HG03342 (cell line): ENCODE measurements around the gene NID1.

ENCODE experiments used
- ATAC-seq: cut with Tn5 transposase; IDR thresholded peaks from one replicate; pipeline ENCODE4 v1.9.1; 2021; ENCODE audit warnings: mild to moderate bottlenecking, moderate library complexity; ENCODE audit not compliant: unreplicated experiment

NID1 gene, protein sequence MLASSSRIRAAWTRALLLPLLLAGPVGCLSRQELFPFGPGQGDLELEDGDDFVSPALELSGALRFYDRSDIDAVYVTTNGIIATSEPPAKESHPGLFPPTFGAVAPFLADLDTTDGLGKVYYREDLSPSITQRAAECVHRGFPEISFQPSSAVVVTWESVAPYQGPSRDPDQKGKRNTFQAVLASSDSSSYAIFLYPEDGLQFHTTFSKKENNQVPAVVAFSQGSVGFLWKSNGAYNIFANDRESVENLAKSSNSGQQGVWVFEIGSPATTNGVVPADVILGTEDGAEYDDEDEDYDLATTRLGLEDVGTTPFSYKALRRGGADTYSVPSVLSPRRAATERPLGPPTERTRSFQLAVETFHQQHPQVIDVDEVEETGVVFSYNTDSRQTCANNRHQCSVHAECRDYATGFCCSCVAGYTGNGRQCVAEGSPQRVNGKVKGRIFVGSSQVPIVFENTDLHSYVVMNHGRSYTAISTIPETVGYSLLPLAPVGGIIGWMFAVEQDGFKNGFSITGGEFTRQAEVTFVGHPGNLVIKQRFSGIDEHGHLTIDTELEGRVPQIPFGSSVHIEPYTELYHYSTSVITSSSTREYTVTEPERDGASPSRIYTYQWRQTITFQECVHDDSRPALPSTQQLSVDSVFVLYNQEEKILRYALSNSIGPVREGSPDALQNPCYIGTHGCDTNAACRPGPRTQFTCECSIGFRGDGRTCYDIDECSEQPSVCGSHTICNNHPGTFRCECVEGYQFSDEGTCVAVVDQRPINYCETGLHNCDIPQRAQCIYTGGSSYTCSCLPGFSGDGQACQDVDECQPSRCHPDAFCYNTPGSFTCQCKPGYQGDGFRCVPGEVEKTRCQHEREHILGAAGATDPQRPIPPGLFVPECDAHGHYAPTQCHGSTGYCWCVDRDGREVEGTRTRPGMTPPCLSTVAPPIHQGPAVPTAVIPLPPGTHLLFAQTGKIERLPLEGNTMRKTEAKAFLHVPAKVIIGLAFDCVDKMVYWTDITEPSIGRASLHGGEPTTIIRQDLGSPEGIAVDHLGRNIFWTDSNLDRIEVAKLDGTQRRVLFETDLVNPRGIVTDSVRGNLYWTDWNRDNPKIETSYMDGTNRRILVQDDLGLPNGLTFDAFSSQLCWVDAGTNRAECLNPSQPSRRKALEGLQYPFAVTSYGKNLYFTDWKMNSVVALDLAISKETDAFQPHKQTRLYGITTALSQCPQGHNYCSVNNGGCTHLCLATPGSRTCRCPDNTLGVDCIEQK

DNA sequence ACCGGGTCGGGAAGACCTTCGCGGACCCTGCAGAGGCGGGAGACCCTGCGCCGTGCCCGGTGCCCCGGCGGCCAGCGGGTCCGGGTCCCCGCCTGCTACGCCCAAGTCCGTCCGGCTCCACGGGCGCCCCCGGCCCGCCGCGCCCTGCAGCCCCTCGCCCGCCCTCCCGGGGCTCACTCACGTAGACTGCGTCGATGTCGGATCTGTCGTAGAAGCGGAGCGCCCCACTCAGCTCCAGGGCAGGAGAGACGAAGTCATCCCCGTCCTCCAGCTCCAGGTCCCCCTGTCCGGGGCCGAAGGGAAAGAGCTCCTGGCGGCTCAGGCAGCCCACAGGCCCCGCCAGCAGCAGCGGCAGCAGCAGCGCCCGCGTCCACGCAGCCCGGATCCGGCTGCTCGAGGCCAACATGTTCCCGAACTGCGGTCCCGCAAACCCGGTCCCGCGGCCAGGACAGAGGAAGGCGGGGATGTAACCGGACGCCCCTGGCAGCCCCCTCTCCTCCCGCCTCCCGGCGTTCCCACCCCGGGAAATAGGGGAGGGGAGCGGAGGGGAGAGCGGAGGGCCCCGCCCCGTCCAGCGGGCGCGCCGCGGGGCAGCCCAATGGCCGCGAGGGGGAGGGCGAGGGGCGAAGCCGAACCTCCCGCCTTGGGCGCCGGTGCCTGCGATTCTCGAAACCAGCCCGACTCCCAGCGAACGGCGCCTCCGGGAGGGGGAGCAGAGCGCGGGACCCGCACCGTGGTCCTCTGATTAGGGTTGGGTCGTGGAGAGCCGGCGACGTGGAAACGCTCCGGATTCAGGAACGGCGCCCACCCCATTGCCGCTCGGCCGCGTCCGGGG, at the start of gene NID1:
Gene NID1 (minus strand): TSS at position 417 of the 835 bp plus-strand sequence. CDS start 11 bp downstream, at position 406.
- ATAC-seq = no peak

DNA sequence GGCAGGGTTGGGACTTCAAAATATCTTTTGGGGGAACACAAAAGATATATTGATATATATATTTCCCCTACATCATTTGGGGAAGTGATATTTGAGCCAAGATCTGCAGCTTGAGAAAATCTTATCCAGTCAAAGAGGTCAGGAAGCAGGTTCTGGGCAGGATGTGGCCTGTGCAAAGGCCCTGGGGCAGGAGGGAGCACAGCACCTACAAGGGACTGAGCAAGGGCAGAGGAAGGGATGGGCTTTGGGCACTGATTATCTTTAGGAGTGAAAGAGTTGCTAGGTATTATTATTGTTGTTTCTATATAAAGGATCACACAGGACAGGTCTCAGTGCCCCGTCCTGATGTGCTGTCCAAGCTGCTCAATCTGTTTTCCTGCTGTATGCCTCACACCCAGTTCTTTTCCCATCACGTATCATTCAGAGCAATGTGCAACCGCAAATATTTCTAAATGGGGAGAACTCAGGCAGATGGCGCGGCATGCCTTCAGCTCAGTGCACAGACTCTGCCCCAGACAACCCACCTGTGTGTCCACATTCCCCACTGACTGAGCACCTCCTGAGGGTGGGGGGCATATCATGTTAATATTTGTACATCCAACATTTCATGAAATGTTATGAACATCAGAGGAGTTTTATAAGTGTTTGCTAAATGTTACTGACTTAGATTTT, 49.3 kb upstream of the NID1 start:
- ATAC-seq = no peak

DNA sequence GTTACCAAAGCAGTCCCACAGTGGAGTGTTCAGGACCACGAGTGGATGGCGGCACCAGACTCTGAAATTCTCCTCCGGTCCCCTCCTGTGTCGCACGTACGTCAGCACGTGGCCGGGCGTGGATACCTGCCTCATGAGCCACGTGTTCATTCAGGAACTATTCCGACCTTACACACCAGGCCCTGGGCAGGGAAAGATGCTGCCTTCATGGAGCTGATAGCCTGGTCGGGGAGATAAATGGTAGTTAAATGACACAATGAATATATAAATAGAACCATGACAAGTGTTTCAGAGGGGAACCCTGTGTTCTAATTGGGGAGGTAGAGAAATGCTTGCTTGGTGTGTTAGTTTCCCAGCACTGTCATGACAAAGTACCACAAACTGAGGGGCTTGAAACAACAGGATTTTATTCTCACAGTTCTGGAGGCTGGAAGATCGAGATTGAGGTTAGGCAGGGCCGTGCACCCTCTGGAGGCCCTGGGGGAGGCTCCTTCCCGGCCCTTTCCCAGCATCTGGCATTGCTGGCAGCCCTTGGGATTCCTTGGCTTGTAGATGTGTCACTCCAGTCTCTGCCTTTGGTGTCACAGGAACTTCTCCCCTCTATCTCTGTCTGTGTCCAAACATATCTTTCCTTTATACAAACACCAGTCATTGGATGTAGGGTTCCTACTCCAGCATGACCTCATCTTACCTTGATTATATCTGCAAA, 48.6 kb upstream of the NID1 start:
- no peak for ATAC-seq

DNA sequence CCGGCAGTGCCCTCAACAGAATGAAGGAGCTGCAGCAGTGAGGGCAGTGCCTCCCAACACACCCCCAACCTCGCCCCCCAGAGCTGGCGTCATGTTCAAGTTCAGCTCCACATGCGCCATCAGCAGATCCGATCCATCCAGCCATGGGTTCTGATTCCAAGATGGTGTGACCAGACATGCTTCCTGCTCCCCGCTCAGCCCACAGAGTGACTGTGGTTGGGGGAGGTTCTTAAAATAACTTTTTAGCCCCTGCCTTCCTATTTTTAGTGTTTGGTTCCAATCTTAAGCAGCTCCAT, 47.4 kb upstream of the NID1 start:
- no peak for ATAC-seq

DNA sequence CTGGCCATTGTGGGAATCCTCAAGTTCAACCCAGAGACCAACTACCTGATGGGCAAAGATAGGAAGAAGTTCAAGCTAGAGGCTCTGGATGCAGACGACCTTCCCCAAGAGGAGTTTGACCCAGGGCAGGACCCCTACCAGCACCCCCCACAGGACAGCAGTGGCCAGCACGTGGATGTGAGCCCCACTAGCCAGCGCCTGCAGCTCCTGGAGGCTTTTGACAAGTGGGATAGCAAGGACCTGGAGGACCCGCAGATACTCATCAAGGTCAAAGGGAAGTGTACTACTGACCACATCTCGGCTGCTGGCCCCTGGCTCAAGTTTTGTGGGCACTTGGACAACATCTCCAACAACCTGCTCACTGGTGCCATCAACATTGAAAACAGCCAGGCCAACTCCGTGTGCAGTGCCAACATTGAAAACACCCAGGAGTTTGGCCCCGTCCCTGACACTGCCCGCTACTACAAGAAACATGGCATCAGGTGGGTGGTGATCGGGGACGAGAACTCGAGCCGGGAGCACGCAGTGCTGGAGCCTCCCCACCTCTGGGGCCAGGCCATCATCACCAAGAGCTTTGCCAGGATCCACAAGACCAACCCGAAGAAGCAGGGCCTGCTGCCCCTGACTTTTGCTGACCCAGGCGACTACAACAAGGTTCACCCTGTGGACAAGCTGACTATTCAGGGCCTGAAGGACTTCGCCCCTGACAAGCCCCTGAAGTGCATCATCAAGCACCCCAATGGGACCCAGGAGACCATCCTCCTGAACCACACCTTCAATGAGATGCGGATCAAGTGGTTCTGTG, 46.8 kb upstream of the NID1 start:
- ATAC-seq = no peak

DNA sequence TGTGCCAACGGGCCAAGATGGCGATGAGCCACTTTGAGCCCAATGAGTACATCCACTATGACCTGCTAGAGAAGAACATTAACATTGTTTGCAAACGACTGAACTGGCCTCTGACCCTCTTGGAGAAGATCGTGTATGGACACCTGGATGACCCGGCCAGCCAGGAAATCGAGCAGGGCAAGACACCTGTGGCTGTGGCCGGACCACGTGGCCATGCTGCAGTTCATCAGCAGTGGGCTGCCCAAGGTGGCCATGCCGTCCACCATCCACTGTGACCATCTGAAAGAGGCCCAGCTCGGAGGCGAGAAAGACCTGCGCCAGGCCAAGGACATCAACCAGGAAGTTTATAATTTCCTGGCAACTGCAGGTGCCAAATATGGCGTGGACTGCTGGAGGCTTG, 45.2 kb upstream of the NID1 start:
- no peak for ATAC-seq

DNA sequence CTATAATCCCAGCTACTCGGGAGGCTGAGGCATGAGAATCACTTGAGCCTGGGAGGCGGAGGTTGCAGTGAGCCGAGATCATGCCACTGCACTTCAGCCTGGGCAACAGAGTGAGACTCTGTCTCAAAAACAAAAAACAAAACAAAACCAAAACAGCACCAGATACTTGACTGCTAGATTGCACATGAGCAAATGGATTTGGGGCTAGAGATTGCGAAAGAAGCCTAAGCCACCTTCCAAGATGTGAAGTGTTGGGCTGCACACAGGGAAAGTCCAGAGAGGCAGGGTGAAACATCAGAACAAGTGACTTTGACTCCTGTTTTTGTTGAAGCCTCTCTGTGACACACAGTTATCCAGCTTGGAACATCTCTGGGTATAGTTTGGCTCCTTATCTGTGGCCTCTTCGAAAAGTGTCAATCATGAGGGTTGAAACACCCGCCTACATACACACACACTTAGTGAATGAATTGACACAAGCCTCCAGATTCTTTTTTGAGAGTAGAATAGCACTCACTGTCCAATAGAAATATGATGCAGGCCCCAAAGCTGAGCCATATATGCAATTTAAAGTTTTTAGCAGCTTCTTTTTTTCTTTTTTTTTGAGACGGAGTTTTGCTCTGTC, 43.2 kb upstream of the NID1 start:
- ATAC-seq = no peak

DNA sequence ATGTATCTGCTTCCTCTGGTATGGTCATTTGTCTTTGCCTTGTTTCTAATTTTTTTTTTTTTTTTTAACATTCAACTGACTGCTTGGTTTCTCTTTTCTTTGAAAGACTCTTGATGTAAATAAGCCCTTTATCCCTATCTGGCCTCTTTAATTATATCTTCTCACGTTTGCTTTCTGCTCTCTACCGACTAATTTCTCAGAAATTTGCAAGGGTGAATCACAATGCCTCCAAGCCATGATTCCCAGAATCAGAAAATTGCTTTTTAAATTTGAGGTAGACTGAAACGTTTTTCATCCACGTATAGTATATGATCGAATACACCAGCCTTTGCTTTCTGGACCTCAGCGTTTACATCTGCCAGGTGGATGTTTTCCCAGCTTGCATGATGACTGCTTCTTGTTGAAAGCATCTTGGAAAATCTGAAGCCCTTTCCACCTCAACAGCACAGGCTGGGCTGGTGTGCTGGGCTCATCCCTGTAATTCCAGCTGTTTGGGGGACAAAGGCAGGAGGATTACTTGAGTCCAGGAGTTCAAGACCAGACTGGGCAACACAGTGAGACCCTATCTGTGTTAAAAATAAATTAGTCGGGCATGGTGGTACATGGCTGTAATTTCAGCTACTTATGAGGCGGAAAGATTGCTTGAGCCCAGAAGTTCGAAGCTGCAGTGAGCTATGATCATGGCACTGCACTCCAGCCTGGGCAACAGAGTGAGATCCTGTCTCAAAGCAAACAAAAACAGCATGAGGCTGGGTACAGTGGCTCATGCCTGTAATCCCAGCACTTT, 42.4 kb upstream of the NID1 start:
- no peak for ATAC-seq

DNA sequence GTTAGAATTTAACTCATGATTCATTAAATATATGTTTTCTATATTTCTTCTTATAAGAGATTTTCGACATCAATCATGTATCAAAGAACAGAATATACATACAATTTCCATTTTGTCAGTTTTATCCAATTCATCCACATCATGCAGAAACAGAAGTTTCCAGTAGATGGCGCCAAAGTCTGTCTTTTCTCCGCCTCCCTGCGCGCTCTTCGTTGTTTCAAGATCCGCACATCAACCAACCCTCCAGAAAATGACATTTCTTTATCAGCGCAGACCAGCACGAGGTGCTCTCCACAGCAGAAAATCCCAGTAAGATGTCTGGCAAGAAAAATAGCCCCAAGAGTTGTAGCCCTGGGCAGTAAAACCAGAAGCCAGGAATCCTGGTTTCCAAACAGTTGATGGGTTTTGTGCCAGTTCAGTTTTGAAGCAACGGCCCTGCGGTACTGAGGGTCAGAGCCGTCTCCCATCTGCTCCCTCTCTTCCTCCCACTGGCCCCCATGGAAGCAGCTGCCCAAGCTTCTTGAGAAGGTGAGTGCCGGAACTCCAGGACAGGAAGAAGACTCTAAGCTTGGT, 38.8 kb upstream of the NID1 start:
- no peak for ATAC-seq

DNA sequence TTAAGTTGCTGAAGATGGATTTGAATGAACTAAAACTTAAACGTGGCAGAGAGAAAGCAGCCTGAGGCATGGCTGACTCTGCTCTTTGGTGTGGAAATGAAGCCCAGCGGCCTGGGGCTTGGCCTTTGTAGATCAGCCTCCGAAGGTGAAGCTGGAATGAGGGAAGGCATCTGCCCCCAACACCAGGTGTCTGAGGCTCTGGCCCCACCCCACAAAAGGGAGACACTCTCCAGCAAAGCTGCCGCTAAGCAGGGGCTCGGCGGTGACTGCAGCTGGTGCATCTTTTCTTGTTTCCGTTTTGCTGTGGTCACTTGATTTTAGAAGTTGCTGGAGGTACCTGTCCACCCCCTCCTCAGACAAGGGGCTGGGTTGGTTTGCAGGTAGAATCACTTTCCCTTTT, 38.2 kb upstream of the NID1 start:
- no peak for ATAC-seq

DNA sequence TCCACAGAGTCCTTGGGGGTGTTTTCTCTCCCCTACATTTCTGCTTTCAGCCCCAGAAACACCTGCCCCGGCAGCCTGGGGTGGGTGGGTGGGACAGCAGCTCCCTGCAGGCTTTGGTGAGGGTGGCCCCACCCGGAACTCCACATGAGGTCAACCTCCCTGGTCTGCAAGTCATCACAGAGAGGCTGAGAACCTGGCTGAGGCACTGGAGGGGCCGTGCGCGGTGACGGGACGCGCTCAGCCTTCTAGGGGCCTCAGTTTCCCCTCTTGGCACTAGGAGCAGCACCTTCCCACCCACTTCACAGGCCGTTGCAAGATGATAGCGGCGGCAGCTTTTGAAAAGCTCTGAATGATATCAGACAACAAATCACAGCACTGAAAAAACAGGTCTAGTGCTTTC, 37.7 kb upstream of the NID1 start:
- ATAC-seq = no peak

DNA sequence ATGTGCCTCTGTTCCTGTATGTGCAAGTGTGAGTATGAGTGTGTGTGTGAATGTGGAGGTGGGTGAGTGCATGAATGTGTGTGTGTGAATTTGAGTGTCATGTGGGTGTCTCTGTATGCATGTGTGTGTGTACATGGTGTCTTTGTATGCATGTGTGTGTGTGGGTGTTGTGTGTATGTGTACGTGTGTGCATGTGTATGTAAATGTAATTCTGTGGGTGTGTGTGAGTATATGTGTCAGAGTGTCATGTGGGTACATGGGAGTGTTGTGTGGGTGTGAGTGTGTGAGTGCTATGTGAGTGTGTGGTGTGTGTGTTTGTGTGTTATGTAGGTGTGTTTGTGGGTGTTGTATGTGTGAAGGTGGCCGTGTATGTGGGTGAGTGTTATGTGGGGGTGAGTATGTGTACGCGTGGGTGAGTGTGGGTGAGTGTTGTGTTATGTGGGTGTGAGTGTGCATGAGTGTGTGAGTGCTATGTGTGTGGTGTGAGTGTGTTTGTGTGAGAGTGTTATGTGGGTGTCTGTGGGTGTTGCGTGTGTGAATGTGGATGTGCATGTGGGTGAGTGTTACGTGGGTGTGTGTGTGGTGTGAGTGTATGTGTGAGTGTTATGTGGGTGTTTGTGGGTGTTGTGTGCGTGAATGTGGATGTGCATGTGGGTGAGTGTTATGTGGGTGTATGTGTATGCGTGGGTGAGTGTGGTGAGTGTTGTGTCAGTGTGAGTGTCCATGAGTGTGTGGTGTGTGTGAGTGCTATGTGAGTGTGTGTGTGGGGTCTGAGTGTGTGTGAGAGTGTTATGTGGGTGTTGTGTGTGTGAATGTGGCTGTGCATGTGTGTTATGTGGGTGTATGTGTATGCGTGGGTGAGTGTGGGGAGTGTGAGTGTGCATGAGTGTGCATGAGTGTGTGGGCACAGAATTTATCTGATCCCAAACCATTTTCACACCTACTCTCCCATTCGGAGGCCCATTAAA, 36.6 kb upstream of the NID1 start:
- no peak for ATAC-seq

DNA sequence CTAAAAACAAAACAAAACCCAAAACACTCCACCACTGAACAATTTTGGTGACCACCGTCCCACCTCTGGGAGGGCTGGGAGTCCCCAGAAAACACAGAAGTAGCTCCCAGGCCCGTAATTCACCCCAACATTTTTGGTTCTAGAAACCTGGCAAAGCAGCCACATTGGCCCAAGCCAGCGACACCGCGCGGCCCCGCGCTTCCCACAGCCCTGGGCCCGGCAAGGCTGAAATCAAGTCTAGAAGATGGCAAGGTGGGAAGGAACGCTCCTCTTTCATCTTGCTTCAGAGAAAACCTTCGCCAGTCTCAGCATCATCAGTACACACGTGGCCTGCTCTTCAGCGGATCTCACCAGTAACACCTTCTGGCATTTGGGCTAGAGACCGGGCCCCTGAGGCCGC, 35.9 kb upstream of the NID1 start:
- ATAC-seq = no peak

DNA sequence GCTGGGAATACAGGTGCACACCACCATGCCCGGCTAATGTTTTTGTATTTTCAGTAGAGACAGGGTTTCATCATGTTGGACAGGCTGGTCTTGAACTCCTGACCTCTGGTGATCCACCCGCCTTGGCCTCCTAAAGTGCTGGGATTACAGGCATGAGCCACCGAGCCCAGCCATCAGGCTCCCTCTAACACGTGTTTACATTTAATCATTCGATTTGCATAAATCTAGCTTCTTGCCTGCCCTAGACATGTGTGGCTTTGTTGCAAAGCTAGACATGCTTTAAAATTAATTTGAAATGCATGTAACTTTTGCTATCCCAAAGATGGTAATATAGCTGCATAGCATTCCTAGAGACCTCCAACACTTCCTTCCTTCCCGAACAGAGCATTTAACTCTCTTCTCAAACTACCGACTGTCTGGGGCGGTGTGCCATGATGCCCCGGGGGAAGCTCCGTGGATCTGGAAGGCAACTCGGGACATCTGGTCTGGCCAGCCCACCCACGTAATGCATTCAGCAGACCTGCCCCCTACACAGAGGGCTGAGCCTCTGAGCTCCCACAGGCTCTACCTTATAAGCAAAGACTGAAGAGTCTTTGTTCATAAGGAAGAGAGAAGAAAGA, 34.6 kb upstream of the NID1 start:
- no peak for ATAC-seq

DNA sequence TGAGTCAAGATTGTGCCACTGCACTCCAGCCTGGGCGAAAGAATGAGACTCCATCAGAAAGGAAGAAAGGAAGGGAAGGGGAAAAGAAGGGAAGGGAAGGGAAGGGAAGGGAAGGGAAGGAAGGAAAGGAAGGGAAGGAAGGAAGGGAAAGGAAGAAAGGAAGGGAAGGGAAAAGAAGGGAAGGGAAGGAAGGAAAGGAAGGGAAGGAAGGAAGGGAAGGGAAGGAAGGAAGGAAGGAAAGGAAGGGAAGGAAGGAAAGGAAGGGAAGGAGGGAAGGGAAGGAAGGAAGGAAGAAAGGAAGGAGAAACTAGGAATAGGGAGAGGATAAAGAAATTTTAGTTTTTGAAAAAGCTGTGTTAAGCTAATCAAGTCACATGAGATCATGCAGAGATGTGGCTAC, 33.4 kb upstream of the NID1 start:
- ATAC-seq = no peak
